ENCODE results near the gene FRMD1.

FRMD1 gene

DNA sequence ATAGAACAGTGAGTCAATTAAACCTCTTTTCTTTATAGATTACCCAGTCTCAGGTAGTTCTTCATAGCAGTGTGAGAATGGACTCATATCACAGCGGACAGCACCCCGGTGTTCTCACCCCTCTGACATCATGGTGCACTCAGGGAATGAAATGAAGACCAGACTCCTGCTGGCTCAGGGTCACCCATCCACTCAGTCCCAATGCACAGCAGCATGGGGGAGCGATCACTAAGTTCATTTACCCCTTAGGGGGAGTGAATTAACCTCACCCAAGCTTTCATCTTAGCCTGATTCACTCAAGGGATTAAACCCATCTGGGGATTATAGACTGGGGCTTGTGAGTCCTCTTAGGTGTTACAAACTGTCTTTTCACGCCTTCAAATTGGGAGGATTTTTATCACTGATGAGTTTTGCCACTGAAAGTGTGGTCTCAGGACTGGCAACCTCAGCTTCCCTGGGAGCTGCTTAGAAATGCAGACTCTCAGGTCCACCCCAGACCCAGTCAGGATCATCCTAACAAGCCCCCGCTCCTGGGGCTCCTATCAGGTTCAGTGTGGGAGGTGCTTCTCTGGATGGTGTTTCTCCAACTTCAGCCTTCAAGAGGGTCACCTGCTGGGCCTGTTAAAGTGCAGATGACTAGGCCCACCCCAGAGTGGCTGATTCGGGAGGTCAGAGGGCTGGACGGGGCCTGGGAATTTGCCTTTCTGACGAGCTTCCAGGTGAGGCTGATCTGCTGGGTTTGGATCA lies 44.3 kb upstream of the FRMD1 start:
- no peak for TF ChIP-seq ZNF585B (tag by site-specific recombination; IDR thresholded peaks at IDR 0.05)

DNA sequence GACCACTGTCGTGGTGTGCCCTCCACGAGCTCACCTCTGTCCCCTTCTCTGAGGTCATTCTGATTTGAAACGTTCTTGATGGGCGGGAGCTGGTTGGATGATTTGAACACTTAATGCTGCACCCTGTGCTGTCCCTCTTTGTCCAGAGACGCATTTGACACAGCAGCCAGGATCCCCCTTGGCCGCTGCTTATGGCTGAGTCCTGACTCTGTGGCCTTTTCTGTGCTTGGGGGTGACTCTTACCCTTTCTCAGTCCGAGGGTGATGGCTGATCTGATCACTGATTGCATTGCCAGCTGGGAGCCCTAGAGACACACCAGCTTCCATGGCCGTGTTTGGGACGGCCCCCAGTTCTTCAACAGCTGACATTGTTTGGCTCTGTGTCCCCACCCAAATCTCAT lies 43.5 kb upstream of the FRMD1 start:
- TF ChIP-seq REPIN1 (tag by site-specific recombination; IDR thresholded peaks at IDR 0.05; ENCODE audit: low read depth) = no peak
- no peak for TF ChIP-seq ZNF114 (tag by site-specific recombination; IDR thresholded peaks at IDR 0.05)
- TF ChIP-seq, protein P1, sequence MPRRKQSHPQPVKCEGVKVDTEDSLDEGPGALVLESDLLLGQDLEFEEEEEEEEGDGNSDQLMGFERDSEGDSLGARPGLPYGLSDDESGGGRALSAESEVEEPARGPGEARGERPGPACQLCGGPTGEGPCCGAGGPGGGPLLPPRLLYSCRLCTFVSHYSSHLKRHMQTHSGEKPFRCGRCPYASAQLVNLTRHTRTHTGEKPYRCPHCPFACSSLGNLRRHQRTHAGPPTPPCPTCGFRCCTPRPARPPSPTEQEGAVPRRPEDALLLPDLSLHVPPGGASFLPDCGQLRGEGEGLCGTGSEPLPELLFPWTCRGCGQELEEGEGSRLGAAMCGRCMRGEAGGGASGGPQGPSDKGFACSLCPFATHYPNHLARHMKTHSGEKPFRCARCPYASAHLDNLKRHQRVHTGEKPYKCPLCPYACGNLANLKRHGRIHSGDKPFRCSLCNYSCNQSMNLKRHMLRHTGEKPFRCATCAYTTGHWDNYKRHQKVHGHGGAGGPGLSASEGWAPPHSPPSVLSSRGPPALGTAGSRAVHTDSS (tag by site-specific recombination; IDR thresholded peaks at IDR 0.05) = no peak
- no peak for TF ChIP-seq SALL2 (tag by site-specific recombination; IDR thresholded peaks at IDR 0.05; ENCODE audit: borderline replicate concordance)
- TF ChIP-seq ZNF394 (tag by site-specific recombination; IDR thresholded peaks at IDR 0.05; ENCODE audit: borderline replicate concordance) = no peak
- TF ChIP-seq ZNF121 (tag by site-specific recombination; IDR thresholded peaks at IDR 0.05) = no peak
- no peak for TF ChIP-seq ZNF596 (tag by site-specific recombination; IDR thresholded peaks at IDR 0.05)
- TF ChIP-seq ZNF223 (tag by site-specific recombination; IDR thresholded peaks at IDR 0.05) = no peak
- TF ChIP-seq ZNF311 (tag by site-specific recombination; IDR thresholded peaks at IDR 0.05; ENCODE audit: borderline replicate concordance) = no peak
- TF ChIP-seq, protein P2, sequence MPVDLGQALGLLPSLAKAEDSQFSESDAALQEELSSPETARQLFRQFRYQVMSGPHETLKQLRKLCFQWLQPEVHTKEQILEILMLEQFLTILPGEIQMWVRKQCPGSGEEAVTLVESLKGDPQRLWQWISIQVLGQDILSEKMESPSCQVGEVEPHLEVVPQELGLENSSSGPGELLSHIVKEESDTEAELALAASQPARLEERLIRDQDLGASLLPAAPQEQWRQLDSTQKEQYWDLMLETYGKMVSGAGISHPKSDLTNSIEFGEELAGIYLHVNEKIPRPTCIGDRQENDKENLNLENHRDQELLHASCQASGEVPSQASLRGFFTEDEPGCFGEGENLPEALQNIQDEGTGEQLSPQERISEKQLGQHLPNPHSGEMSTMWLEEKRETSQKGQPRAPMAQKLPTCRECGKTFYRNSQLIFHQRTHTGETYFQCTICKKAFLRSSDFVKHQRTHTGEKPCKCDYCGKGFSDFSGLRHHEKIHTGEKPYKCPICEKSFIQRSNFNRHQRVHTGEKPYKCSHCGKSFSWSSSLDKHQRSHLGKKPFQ (tag by site-specific recombination; IDR thresholded peaks at IDR 0.05) = no peak
- no peak for TF ChIP-seq ZBTB21 (tag by site-specific recombination; IDR thresholded peaks at IDR 0.05)
- no peak for TF ChIP-seq ZNF629 (tag by site-specific recombination; IDR thresholded peaks at IDR 0.05)
- TF ChIP-seq TCF7L2 (IDR thresholded peaks at IDR 0.05; ENCODE audit: borderline replicate concordance, low read depth, low read length) = no peak
- TF ChIP-seq OVOL3 (tag by site-specific recombination; IDR thresholded peaks at IDR 0.05) = no peak
- TF ChIP-seq, protein P3, sequence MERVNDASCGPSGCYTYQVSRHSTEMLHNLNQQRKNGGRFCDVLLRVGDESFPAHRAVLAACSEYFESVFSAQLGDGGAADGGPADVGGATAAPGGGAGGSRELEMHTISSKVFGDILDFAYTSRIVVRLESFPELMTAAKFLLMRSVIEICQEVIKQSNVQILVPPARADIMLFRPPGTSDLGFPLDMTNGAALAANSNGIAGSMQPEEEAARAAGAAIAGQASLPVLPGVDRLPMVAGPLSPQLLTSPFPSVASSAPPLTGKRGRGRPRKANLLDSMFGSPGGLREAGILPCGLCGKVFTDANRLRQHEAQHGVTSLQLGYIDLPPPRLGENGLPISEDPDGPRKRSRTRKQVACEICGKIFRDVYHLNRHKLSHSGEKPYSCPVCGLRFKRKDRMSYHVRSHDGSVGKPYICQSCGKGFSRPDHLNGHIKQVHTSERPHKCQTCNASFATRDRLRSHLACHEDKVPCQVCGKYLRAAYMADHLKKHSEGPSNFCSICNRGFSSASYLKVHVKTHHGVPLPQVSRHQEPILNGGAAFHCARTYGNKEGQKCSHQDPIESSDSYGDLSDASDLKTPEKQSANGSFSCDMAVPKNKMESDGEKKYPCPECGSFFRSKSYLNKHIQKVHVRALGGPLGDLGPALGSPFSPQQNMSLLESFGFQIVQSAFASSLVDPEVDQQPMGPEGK (tag by site-specific recombination; IDR thresholded peaks at IDR 0.05) = no peak
- TF ChIP-seq ZNF404 (tag by site-specific recombination; IDR thresholded peaks at IDR 0.05) = no peak
- no peak for TF ChIP-seq ZBTB20 (tag by site-specific recombination; IDR thresholded peaks at IDR 0.05)
- no peak for TF ChIP-seq ZNF202 (tag by site-specific recombination; IDR thresholded peaks at IDR 0.05; ENCODE audit: borderline replicate concordance)
- Histone ChIP-seq H3K4me1 (ENCODE audit: control insufficient read depth, insufficient read depth, low read length) (no peaks in the 10 kb centered on the region), H3K27ac (ENCODE audit: extremely low read depth, low read depth, low read length) (no peak overlapping the region), H3K36me3 (ENCODE audit: control insufficient read depth in 2 of 2, insufficient read depth in 1 of 2, low read length in 2 of 2) (no peaks in the 10 kb centered on the region), H3K4me3 (ENCODE audit: low read depth, low read length) (no peak overlapping the region), H3K9me3 (ENCODE audit: control insufficient read depth, insufficient read depth, low read depth, low read length) (no peaks in the 10 kb centered on the region)
- ChIA-PET CTCF (no interaction called here), POLR2A (no interaction called here)

More for the DNA sequence above, 44.3 kb upstream of the FRMD1 start:
- Histone ChIP-seq H3K36me3 (ENCODE audit: control insufficient read depth in 2 of 2, insufficient read depth in 1 of 2, low read length in 2 of 2) (no peaks in the 10 kb centered on the region), H3K4me1 (ENCODE audit: control insufficient read depth, insufficient read depth, low read length) (no peaks in the 10 kb centered on the region), H3K27ac (ENCODE audit: extremely low read depth, low read depth, low read length) (no peak overlapping the region), H3K9me3 (ENCODE audit: control insufficient read depth, insufficient read depth, low read depth, low read length) (no peaks in the 10 kb centered on the region), H3K4me3 (ENCODE audit: low read depth, low read length) (no peak overlapping the region)
- ChIA-PET POLR2A (no interaction called here), CTCF (no interaction called here)
